Renal cortex interstitium (tissue), 11 donors: ENCODE data around the gene VIPAS39. TPM values are rescaled to one million over a fixed set of nuclear protein-coding genes. Genes with fewer than 3 reads are reported as not detected.

Source experiments
- DNase-seq, 11 donors: peaks; one replicate each; pipeline ENCODE4 v3.0.0-alpha.2; 2013; ENCODE audit warnings: low read depth in 9 of 11, low spot score in 4 of 11; ENCODE audit errors: extremely low read depth in 1 of 11
- polyA plus RNA-seq, 3 donors: library from polyadenylated mRNA; unstranded; fragments of 120-200 nt; gene quantifications; one replicate each; pipeline ENCODE4 v1.2.1, GENCODE V29; 2013; ENCODE audit not compliant: insufficient read length in 3 of 3

The VIPAS39 gene
- polyA plus RNA-seq, 3 donors = 29.0 to 30.4 (median 30.4) TPM

DNA sequence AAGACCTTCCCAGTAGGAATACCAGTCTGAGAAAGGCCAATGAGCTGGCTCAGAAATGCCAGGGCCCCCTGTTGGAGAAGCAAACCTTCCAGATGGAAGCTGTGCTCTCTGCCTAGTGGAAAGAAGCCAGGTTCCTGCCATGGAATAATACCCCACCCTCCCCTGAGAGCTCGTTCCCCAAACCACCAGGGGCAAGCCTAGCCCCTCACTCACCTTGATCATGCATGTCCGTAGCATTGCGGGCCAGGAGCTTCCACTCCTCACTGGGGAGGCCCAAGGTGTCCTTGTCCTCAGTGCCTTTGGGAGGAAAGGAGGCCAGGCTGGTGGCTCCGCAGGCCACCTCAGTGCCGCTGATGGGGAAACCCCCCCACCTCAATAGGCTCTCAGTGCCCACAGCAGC is 20.6 kb upstream of the VIPAS39 start:
- DNase-seq = no peak

DNA sequence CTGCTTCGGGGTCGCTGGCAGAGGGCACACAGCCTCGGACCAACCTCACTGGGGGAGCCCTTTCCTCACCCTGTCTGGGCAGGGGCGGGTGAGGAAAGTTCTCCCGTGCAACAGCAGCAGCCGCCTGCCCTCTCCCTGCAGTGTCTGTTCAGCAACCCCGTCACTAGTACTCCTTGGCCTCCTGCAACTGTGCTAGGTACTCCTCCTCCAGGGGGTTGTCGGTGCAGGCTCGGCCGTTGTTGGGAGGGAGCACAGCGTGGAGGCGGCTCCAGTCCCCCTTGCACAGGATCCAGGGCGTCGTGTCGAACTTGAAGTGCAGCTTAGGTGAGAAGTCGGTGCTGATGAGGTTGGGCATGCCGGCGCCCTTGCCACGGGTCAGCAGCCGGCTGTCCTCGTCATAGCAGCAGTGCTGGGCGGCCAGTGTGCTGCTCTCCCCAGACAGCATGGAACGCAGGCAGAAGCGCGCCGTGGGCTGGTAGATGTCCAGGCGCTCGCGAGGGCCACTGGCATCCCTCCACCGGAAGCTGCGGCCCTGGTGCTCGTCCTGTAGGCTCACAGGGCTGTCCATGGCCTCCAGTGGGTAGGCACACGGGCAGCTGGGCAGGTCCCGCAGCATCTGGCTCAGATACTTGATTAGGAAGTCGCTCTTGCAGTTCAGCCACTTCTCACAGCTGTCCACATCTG is 18.2 kb upstream of the VIPAS39 start:
- no peak for DNase-seq

- no peak for DNase-seq
Measured at GRCh38 chr14:77474479-77475177, 17.2 kb upstream of the VIPAS39 start.

DNA sequence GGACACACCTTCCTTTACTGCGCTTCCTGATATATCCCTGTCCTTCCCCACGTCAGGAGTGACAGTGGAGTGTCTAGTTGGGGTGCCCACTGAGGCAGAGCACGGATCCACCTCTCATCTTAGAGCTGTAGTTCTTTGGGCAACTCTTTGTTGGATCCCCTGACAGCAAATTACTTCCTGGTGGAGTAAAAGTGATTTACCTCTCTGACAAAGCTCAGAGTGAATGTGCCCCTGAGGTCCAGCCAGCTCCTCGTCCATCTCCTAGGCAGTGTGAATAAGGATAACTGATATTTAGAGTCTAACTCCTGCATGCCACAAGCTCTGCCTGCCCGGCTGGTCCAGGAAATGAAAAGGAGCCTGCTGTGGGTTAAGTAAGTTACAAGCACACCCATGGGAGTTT is 16.5 kb upstream of the VIPAS39 start:
- no peak for DNase-seq

DNA sequence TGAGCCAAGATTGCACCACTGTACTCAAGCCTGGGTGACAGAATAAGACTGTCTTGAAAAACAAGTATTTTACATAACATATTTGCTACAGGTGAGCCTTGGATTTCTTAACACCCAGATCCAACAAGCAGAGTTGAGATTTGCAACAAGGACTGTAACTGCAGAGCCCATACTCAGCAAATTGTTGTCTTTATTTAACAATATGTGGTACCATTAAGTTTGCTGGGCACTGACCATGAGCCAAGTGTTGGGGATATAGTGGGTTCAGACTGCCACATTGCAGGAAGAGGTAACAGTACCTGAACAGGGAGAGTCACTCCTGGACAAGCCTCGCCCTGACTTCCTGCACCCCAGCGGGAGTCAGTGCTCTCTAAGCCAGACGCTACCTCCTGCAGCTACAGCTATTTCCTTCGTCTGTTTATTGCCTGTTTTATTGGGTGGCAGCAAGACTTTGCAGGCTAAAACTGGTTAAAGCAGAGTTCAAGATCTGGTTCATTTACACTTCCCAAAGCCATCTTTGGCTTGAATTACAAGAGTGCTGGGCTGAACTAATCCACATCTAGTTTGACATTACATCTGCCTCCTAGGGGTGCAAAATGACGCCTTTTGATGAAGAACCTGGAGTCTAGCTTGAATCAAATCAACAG is 12.9 kb upstream of the VIPAS39 start:
- no peak for DNase-seq

- no peak for DNase-seq
Measured at GRCh38 chr14:77469539-77469938, 12.1 kb upstream of the VIPAS39 start.

- no peak for DNase-seq
Measured at GRCh38 chr14:77469067-77469505, 11.7 kb upstream of the VIPAS39 start.

- no peak for DNase-seq
Measured at GRCh38 chr14:77467801-77468200, 10.4 kb upstream of the VIPAS39 start.

- DNase-seq = peak in 7 of 11 donors; percentile 56 to 80 (median 66)
Measured at GRCh38 chr14:77459072-77459723, 1.8 kb upstream of the VIPAS39 start.

GRCh38 chr14:77458249-77458950 is 999 bp upstream of the VIPAS39 start:
- peak in 1 of 11 donors; percentile 15 for DNase-seq

- DNase-seq = no peak
Measured at GRCh38 chr14:77457115-77457521, 283 bp downstream of the VIPAS39 start.

GRCh38 chr14:77455966-77456640 is 1.3 kb downstream of the VIPAS39 start:
- no peak for DNase-seq

- no peak for DNase-seq
Measured at GRCh38 chr14:77442196-77442595, 15.2 kb downstream of the VIPAS39 start.

DNA sequence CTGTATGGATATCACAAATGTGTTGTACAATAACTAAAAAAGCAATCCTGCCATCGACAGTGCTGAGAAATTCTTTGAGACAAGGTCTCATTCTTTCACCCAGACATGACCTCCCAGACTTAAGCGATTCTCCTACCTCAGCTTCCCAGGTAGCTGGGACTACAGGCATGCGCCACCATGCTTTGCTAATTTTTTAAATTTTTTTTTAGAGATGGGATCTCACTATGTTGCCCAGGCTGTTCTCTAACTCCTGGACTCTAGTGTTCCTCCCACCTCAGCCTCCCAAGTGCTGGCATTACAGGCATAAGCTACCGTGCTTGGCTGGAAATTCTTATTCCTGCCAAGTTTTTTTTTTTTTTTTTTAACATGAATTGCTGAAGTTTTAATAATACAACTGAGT is 17.5 kb downstream of the VIPAS39 start:
- no peak for DNase-seq

GRCh38 chr14:77438596-77438995 is 18.8 kb downstream of the VIPAS39 start:
- no peak for DNase-seq

DNA sequence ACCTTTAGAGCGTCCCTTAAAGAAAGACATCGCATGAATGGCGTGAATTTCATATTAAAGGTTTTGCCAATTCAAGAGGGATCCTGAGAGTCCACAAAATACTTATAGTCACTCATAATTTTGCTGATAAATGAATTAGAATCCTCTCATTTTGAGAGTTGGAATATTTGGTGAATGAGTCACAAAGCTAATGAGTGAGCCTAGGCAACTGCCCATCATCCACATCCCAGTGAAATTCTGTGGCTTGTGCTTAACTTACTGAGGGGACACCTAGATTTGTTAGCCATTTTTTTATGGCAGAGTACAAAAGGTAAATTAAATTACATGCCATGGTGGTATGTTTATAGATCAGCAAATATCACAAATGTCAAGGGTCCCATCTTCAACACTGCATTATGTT is 21.4 kb downstream of the VIPAS39 start:
- no peak for DNase-seq

DNA sequence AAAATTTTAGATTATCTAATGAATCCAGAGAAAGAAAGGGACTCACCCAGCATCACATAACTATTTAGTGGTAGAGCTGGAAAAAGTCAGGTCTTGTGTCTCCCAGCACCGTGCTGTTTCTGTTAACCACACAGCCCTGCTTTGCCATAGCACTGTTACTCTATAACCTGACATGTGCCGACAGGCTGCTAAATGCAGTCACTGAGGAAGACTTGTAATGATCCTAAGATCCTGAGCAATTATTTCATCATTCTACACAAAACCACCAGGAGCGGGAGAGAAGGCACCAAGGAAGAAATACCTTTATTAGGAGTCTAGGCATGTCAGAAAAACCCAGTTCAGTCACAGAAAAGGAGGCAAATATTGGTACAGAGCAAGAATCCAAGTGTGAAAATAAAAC is 31.0 kb downstream of the VIPAS39 start:
- no peak for DNase-seq

DNA sequence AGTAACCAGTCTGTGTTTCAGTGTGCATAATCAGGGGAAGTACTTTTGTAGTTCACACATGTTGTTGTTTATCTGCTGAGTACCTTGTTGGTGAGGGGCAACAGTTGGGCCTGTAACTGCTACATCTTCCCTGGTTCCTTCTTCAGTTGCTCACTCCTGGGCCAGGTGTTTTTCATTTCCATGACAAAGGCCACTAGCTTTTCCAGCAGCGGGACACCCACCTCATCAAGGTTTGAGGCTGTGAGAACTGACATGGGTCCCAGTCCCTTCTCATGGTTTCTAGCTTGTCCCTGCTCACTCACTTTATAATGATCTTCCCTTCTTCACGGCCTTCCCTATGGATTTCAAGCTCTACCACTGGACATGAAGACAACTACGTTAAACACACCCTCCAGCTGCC is 32.5 kb downstream of the VIPAS39 start:
- no peak for DNase-seq

GRCh38 chr14:77423423-77423822 is 34.0 kb downstream of the VIPAS39 start, which contains the start of gene NOXRED1:
TSS of gene NOXRED1 (minus strand) at chr14:77423523. CDS start at chr14:77422889, 634 bp downstream.
- no peak for DNase-seq
